ENCODE measurements around the gene C11orf42.

- TF ChIP-seq CTCF (IDR thresholded peaks at IDR 0.05; ENCODE audit: insufficient read depth, low read length, poor library complexity, severe bottlenecking) (no peak), EZH2phosphoT487 (conservative IDR thresholded peaks at IDR 0.05; ENCODE audit: low read length) (no peak)
These were observed 33.5 kb downstream of the C11orf42 start, which contains the start of gene CNGA4 for GRCh38 chr11:6238902-6239301.

Measured in SU-DHL-6 (cell line).